HL-60/S4 treated with phorbol 12-myristate 13-acetate at 8.2 ng/mL for 4 days and 3 days (cell line): ENCODE results near the gene ACTN1.

Experiments
- in situ Hi-C: fragments of 300-500 bp; cut with MboI; formaldehyde crosslinking; loops from 2 replicates; pipeline ENCODE4 v1.15.0; 2022; ENCODE audit warnings: low sequenced_read_pairs

Gene ACTN1

DNA sequence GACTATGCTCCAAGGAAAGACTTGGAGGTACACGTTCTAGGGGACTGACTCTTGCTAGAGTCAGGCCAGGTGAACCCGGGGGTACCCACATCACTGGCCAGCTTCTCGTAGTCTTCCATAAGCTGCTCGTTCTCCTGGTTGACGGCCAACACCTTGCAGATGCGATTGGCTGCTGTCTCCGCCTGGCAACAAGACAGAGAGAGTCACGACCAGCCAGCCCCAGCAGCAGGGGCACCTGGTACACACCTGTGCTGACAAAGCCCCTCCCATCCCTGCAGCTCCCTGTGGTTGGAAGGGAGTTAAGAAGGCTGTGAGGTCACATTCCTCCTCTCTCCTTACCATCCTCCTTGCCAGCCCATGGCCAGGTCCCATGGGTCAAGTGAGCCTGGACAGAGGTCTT is 85.5 kb downstream of the ACTN1 start:
- in situ Hi-C loops, result no loop called here

DNA sequence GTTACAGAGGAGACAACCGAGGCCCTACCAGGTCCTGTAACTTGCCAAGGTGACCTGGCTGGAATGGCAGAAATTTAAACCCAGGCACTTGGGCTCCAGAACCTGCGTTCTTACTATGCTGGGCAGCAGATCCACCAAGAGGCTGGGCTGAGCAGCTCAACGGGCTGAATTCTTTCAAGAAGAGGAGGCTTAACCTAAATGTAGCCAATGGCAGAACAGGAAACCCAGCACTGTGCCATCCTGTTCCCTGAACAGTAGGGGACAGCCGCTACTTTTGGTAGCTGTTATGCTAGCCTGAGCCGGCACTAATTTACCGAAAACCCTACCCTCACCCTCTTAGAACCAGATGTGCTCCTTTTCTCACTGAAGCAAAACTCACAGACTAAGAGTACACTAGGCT is 86.1 kb downstream of the ACTN1 start:
- in situ Hi-C loops, result no loop called here

DNA sequence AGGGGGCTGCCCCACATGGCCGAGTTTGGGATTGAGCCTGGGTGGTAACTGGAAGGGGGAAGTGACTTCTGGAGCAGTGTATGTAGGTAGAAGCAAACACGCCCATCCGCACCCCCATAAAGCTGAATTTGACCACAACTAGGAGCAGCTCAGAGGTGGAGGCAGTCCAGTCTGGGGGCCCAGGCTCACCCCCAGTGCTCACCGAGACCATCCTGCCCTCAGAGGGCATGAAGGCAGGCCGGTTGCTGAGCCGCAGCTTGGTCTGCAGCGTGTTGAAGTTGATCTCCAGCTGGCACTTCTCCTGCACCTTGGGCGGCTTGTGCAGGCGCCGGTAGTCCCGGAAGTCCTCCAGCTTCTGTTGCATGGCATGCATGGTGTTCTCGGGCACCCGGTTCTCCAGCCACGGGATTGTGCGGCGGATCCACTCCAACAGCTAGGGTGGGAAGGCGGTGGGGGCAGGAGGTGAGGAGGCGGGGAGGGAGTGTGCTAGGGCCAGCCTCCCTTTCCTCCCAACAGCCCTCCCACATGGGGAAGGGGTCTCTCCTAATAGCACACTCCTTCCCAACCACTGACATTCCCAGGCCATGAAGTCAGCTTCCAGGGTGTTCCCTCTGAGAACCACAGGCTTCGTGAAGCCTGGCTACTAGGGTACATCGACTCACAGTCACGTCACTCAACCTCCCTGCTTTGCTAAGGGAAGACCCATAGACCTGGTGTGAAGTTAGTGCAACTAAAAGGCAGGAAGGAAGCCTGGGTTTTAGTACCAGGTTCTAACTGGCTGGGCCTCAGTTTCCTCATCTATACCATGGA is 87.0 kb downstream of the ACTN1 start:
- in situ Hi-C loops, result no loop called here

DNA sequence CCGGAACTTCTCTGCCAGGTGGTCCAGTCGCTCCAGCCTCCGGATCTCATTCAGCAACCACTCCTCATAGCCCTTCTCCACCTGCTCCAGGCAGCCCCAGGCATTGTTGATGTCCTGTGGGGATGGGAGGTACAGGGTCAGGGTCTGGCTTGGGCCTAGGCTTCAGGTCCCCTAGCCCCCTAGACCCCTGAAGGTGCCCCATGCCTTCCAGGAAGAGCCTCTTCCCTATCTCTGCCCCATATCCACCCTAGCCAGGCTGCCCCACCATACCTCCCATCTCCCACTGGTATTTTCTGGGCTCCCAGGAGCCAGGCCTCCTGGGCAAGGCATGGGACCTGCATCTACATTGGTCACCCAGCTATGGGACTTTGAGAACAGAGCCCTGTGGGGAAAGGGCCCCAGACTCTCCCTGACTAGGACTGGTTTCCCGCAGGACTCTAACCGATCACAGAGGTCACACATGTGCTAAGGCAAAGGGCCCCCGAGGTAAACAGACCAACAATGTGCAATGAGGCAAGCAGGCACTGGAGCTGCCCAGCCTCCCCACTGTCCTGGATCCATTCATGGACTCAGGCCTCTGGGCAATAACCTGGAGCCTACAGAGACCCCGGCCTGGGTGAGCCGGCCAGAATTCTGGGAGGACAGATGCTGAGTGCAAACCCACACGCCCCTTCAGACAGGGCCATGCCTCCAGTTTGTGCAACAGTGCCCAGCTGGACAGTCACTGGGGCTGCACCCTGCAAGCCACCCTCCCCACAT is 88.8 kb downstream of the ACTN1 start:
- in situ Hi-C loops, result no loop called here

DNA sequence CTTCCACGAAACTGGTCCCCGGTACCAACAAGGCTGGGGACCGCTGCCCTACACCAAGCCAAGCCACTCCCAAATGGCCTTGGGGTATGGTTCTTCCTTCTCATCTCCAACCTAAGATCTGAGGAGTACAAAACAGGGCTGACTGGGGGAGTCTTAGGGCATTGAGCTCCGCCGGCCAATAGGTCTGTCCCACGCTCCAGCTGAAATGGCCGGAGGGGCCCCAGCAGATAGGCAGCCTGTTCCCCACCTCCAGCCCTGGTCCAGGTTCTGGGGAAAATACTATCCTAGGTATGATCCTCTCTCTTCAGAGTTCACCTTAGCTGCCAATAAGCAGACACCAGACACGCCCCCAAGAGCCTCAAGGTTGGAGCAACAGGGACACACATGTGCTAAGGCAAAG is 90.2 kb downstream of the ACTN1 start:
- in situ Hi-C loops, result no loop called here

DNA sequence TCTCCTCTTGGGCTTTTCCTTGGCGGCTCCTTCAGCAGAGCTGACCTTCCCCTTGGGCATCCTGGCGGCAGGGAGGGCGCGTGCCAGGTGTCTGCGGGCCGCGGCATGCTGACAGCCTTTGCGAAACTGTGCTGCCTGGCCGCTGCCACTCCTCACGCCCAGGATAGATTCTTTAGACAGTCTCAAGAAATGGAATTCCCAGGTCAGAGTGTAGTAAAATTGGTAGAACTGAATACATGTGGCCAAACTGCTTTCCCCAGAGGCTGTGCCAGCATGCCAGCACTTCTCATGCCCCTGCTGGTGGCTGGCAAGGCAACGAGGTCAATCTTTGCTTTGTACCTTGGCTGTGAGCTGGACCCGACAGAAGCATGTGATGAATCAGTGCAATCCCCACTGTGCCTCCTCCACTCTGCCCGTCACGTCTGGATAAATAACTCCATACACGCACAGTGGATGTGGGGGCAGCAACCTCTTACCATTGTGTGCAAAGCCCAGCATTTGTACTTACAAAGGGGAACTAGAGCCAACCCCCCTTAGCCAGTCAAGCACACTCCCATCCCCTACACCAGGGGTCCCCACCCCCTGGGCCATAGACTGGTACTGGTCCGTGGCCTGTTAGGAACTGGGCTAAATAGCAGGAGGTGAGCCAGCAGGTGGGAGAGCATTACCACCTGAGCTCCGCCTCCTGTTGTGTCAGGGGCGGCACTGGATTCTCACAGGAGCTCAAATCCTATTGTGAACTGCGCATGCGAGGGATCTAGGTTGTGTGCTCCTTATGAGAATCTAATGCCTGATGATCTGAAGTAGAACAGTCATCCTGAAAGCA is 90.9 kb downstream of the ACTN1 start:
- in situ Hi-C loops, result no loop called here

DNA sequence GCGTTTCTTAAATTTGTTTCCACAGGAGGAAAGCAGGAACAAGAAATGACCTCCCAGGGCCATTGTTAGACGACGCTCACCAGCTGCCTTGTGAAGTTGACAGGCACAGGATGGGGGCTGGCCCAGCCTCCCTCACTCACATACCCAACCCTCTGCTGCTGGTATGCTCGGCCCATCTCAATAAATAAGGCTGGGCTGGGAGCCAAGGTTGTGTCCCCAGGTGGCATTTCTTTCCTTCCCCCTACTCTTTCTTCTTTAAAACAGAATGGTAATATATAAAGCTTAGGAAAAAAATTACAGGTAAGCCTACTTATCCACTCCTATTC is 93.0 kb downstream of the ACTN1 start:
- in situ Hi-C loops, result no loop called here

DNA sequence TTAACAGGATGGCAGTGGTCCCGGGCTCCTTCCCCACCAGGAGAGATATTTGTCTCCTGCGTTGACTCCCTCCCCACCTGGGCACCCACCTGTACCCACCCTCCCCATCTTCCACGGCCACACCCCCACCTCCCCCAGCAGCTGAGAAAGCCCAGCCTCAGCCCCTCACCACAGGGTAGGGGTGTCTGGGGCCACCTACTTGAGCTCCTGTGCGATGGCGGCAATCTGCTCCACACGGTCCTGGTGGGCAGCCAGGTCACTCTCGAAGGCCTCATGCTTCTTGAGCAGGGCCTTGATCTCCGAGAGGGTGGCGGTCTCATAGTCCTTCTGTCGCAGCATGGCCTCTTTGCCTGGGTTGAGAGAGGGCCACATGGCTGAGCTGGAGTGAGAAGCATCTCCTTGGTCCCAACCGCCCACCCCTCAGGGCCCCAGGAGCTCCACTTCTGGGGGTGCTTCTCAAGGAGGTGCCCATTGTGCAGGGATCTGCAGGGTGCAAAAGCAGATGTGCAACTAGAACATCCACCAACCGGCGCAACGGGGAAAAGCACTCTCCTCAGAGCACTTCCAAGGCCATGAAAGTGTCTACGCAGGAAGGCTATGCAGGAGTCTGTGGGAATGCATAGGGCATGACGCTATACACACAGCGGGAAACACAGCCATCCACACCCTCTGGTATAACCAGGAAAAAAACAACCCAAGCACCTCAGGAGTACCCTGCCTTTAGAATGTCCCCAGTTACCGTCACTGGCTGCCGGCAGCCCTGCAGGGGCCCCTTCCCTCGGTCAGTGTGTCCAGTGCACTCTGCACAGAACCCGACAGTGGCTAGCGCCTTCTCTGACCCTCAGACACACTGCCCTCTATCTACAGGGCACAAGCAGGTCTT is 93.6 kb downstream of the ACTN1 start:
- in situ Hi-C loops, result no loop called here

DNA sequence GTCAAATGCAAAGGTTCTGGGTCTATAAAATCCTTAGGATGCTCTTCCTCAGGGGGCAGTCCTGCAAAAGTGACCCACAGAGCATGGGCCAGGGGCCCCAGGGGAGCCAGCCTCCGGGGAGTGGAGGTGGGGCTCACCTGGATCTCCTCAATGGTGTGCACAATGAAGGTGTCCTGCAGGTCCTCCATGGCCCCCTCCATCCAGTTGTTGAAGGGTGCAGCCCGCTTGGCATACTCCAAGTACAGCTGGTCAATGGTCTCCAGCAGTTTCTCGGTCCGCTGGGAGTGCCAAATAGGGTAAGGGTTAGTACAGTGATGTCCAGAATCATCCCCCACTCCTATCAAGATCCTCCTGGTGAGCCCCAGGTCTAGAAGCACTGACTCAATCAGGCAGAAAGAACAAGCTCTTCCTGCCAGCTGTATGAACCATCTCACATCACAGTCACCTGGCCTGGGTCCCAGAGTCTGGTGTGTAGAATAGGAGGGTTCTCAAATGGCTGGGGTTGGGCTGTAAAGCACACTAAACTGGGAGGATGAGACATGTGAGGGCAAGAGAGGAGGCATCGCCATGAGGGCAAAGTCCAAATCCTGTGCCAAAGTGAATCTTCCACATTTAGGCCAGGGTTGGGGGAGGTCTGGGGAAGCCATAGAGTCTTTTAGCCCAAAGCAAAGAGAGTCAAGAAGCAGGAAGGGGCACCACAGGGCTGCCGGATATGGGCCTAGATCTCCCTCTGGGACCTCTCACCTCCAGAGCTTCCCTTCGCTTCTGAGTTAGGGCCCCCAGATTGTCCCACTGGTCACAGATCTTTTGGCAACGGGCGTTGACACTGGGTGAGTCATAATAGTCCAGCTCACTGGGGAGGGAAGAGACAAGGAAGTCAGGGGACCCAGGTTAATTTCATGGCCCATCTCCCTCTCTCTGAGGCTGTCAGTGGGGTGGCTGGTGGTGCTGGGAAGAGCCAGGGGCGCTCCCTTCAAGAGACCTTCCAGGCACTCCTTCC is 94.8 kb downstream of the ACTN1 start:
- in situ Hi-C loops, result no loop called here

DNA sequence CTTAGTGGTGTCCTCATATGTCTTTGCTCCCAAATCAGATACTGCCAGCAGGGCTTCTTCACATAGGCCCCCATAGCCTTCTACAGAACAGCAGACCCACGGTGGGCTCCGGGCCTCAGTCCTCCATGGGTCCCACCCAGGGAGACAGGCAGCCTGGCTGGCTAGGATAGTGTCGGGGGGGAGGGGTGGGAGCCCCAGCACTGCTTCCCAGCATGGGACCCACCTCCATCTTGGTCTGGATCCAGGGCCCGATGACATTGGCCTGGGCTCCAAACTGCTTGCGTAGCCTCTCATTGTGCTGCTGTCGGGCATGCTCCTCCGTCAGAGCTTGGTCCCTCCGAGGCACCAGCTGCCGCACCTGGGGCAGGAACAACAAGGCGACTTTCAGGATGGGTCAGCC is 96.9 kb downstream of the ACTN1 start:
- in situ Hi-C loops, result no loop called here

DNA sequence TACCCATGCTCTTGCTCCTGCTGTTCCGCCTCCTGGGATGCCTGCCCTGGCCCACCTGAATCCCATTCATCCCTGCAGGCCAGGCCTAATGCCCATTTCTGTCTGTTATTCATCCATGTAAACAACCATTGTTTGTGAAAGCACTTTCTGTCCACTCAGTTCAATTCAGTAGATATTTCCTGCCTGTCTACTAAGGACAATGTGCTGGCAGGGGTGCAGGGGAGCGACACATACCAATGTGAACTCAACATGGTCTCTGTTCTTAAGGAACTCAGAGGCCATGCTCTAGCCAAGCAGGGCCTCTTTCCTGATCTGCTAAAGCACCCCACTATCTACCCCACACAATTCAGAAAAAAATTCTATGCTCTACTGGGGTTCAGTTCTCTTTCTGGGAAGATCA is 97.7 kb downstream of the ACTN1 start:
- in situ Hi-C loops, result no loop called here

DNA sequence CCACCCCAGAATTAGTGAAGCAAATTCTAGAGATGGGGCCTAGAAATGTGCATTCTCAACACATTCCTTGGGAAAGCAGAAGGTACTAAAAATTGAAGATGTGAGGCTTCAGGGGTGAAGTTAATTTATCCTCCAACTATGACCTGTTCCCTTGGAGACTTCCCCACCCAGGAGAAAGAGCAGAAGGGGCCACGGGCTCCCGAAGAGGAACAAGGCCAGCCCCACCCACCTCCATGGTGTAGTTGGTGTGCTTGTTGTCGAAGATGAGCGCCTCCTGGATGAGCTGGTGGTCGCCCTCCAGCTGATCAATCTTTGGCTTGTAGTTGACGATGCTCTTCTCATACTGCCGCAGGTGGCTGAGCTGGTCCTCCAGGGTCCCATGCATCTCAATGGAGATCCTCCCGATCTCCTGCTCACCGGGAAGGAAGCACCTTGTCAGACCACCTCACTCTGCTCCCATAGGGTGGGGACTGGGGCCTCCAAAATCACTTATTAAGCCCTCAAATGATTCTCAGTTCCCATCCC is 98.5 kb downstream of the ACTN1 start:
- in situ Hi-C loops, result no loop called here

DNA sequence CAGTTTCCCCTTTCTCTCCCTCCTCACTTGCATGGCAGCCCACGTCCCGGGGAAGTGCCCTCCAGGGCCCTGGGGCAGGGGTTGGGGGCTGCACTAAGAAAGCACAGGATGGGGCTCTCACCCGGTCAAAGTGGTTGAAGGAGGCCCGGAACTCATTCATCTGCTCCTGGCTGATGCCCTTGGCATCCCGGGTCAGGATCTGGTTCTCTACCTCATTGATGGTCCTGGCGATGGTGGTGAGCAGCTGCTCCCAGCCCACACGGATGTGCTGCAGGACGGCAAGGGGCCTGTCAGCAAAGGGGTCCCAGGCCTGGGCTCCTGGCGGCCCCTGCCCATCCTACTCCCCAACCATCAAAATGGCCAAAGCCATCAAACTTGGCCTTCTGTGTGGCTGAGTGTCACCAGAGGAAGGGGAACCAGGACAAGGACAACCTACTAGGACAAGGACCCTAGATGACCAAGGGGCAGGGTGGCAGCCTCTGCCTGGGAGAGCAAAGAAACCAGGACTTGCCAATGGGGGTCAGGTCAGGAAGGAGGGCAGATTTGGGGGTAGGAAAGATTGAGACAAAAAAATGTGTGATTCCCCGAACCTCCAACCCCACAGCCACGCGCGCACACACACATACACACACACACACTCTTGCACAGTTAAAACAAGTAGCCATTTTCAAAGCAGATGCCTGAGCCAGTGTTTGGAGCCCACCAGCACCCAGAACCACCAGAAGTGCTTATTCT is 99.1 kb downstream of the ACTN1 start:
- in situ Hi-C loops, result no loop called here

DNA sequence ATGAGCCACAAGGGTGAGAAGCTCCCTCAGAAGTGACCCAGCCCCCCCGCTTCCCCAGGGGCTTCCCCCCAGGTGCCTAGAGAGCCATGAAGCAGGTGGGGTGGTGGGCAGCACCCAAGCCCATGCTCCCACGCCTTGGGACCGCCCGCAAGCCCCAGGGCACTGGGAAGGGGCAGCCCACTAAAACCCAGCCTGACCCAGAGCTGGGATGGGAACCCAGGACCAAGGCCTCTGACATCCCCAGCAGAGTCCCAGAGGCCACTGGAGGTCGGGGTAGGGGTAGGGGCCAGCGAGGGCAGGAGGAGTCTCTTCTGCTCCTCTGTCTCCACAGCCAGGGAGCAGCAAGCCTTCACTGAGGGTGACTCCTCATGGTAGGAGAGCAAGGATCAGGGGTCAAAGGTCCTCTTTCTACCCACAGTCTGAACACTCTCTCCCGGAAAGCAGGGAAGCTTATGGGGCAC is 99.8 kb downstream of the ACTN1 start:
- in situ Hi-C loops, result no loop called here

DNA sequence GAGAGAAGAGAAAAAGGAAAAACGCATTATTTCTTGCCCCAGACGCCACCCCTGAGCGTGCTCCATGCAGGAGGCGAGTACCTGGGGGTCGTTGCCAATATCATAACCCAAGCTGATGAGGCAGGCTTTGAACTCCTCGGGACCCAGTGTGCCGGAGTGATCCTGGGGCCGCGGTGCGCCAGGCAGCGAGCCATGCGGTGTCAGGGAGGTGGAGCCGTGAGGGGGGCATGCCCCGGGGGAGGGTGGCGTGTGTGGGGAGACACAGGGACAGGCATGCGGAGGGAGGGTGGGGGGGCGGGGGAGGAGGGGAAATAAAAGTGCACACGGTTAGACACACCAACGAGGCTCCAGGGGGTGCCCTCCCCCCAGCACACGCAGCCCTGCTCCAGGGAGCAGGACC is 100.2 kb downstream of the ACTN1 start:
- in situ Hi-C loops, result no loop called here

DNA sequence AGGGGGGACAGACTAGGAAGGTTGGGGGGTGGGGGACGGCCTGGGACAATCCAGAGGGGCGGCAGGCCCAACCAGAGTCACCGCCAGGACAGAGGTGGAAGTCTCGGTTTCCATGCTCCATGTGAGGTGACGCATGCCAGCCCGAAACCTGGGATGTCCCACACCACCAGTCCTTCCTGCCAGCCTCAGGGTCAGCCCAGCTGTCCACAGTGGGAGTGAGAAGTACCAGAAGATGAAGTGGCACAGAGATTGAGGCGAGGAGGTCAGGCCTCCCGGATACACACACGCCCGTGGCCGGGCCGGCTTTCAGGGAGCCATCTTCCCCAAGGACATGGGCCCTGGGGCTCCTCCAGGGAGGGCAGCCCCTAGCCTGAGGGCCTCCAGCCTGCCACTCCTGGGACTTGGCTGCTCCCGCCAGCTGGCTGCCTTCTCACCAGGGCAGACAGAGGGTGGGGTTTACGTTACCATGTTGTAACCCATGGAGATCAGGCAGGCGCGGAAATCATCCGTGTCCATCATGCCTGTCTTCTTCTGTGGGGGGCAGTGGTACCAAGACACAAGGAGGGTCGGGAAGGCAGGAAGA is 101.0 kb downstream of the ACTN1 start:
- in situ Hi-C loops, result no loop called here

DNA sequence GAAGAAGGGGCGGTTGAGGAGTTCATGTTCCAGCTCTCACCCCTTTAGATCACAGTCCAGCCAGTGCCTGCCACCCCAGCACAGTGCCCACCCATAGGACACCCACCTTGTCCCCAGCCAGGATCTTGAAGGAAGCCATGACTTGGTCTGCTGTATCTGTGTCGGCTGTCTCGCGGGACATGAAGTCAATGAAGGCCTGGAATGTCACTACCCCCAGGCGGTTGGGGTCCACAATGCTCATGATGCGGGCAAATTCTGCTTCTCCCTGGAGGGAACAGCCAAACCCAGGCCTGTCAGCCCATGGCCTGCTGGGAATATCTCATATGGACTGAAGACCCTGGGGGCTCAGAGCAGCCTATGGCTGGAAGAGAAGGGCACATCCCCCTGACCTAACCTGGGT is 102.1 kb downstream of the ACTN1 start:
- in situ Hi-C loops, result no loop called here

DNA sequence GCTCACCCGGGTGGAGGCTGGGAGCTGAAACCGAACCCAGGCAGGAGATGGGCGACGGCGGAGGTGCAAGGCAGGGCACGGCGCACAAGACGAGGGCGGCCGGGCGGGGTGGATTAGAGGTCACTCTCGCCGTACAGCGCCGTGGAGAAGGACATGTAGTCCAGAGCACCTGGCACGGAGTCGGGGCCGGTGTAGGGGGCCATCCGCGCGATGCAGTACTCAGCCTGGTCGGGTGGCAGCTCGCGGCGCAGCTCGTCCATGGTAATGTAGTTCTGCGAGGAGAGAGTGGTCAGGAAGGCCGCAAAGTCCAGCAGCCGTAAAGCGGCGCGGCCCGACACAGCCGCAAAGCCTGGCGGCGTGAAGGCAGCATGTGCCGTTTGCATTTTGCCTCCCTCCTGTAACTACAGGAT is 104.4 kb downstream of the ACTN1 start:
- in situ Hi-C loops, result no loop called here
